HG02623 (cell line): ENCODE results near the gene ZNF837.
"Not testable (repeated sequence)": the region's sequence is repeated elsewhere in the genome, so short reads cannot be mapped to it uniquely, and the experiment has no call there.

Experiments
- ATAC-seq: cut with Tn5 transposase; IDR thresholded peaks from one replicate; pipeline ENCODE4 v1.9.1; 2021; ENCODE audit warnings: moderate library complexity; ENCODE audit not compliant: unreplicated experiment

The ZNF837 gene

GRCh38 chr19:58396691-58397532, 16.1 kb upstream of the ZNF837 start:
- ATAC-seq: no peak

GRCh38 chr19:58395979-58396627, 15.3 kb upstream of the ZNF837 start:
- ATAC-seq: no peak

GRCh38 chr19:58395220-58395978, 14.6 kb upstream of the ZNF837 start, which contains the start of gene RNF225:
Gene RNF225 (plus strand): TSS chr19:58395656. CDS start chr19:58396090, 434 bp downstream.
- ATAC-seq: no peak

GRCh38 chr19:58394821-58395219, 14.0 kb upstream of the ZNF837 start:
- no peak for ATAC-seq

GRCh38 chr19:58393725-58394033, 12.8 kb upstream of the ZNF837 start:
- ATAC-seq: no peak

- ATAC-seq: no peak
These were observed 12.3 kb upstream of the ZNF837 start for GRCh38 chr19:58392945-58393724.

GRCh38 chr19:58388175-58388526, 7.3 kb upstream of the ZNF837 start:
- no peak for ATAC-seq

GRCh38 chr19:58387338-58388174, 6.7 kb upstream of the ZNF837 start:
- ATAC-seq: no peak

GRCh38 chr19:58386576-58387337, 5.9 kb upstream of the ZNF837 start, which contains the start of gene RPS5:
Gene RPS5 (plus strand): TSS chr19:58387269. CDS start chr19:58388138, 869 bp downstream.
- peak; percentile 90 for ATAC-seq

- peak; percentile 6 for ATAC-seq
These were observed 5.2 kb upstream of the ZNF837 start for GRCh38 chr19:58385891-58386575.

- no peak for ATAC-seq
These were observed 4.6 kb upstream of the ZNF837 start for GRCh38 chr19:58385313-58385890.

- no peak for ATAC-seq
These were observed 2.3 kb upstream of the ZNF837 start for GRCh38 chr19:58382997-58383603.

GRCh38 chr19:58381460-58382212, 806 bp upstream of the ZNF837 start:
- no peak for ATAC-seq

- ATAC-seq: no peak
These were observed 681 bp downstream of the ZNF837 start for GRCh38 chr19:58380037-58380661.

- ATAC-seq: no peak
These were observed 1.6 kb downstream of the ZNF837 start for GRCh38 chr19:58379246-58379645.

- ATAC-seq: not testable (repeated sequence)
These were observed 4.1 kb downstream of the ZNF837 start for GRCh38 chr19:58376724-58377123.

- no peak for ATAC-seq
These were observed 6.6 kb downstream of the ZNF837 start for GRCh38 chr19:58374200-58374599.
